Measurements from ENCODE around the gene PHF11. TPM values are rescaled to one million over a fixed set of nuclear protein-coding genes. Genes with fewer than 3 reads are reported as not detected.

The PHF11 gene
- total RNA-seq, 3 donors from 2014 or later = 30.2 to 39.9 (median 35.8) TPM

DNA sequence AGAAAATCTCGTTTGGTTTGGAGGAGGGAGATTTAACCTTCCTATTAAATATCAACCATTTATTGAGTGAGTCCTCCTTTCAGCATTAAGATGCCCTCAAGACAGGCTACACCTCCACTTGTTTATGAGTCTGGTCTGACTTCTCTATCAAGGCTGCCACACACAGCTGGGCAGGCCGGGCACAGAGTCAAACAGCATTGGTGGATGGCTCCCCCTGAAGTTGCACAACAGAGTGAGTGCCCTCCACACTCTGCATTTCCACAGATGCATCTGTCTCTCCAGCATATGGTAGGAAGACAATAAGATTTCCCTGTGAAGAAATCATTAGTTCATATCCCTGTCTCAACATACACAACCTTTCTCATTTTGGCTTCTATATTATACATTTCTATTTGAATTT, 31.4 kb downstream of the PHF11 start:
- H3K36me3 ChIP-seq (ENCODE audit: low read depth) = no peaks in the 10 kb centered on the region
- DNase-seq (no peak), ATAC-seq (no peak)
- H3K4me1 ChIP-seq (ENCODE audit: low read depth) = no peaks in the 10 kb centered on the region
- intact Hi-C loops (cut with DNase I, micrococcal nuclease) = no loop called here
- no peaks in the 10 kb centered on the region for H3K9me3 ChIP-seq
- TF ChIP-seq CTCF (IDR thresholded peaks at IDR 0.05) = no peak
- H3K4me3 ChIP-seq = no peak overlapping the region

DNA sequence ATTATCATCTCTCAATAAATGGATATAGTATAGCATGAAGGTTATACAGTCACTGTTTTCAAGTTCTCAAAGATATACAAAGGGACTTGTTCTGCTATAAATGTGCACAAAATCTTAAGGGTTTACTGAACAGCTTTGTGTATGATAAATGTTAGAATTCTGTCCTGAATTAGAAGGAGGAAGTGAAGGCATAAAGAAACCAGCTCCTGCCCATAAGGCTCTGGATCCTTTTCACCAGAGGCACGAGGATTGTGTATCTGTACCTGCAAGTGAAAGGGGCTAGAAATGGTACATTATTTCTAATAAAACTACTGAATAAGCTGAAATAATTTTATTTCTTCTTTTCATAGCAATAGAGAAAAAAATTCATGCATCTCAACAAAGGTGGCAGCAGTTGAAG, 32.4 kb downstream of the PHF11 start:
- intact Hi-C loops (cut with DNase I, micrococcal nuclease) = no loop called here
- ATAC-seq = no peak
- Histone ChIP-seq H3K4me3 (no peak overlapping the region), H3K36me3 (ENCODE audit: low read depth) (no peaks in the 10 kb centered on the region), H3K9me3 (no peaks in the 10 kb centered on the region), H3K4me1 (ENCODE audit: low read depth) (no peaks in the 10 kb centered on the region)
- no peak for TF ChIP-seq CTCF (IDR thresholded peaks at IDR 0.05)
- no peak for DNase-seq

- ATAC-seq (peak; percentile 38), DNase-seq (peak in 1 of 3 donors; percentile 9)
- intact Hi-C loops (cut with DNase I, micrococcal nuclease) = no loop called here
- TF ChIP-seq CTCF (IDR thresholded peaks at IDR 0.05) = no peak
- Histone ChIP-seq H3K4me3 (no peak overlapping the region), H3K4me1 (ENCODE audit: low read depth) (no peaks in the 10 kb centered on the region), H3K9me3 (no peaks in the 10 kb centered on the region), H3K36me3 (ENCODE audit: low read depth) (no peaks in the 10 kb centered on the region)
Observed at GRCh38 chr13:49530457-49530856, 34.7 kb downstream of the PHF11 start.

DNA sequence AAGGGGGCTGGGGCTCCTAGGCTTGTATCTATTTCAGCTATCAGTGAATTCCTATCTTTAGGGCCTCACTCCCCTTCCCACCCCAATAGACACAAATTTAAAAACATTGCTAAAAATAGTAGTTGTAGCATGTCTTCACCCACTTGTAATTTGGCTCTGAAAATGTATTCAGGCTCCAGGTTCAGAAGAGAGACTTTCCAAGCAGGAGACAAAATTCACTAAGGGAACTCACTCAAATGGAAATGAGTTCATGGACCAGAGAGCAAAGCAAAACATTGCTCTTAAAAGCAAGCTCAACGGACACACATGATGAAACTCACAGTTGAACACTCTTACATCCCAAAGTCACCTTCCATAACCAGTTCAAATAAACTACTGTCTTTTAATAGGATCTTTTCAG, 36.8 kb downstream of the PHF11 start:
- intact Hi-C loops (cut with DNase I, micrococcal nuclease) = no loop called here
- H3K9me3 ChIP-seq = no peaks in the 10 kb centered on the region
- no peaks in the 10 kb centered on the region for H3K4me1 ChIP-seq (ENCODE audit: low read depth)
- no peak overlapping the region for H3K4me3 ChIP-seq
- no peak for ATAC-seq
- no peak for DNase-seq
- no peaks in the 10 kb centered on the region for H3K36me3 ChIP-seq (ENCODE audit: low read depth)
- no peak for TF ChIP-seq CTCF (IDR thresholded peaks at IDR 0.05)

GRCh38 chr13:49533011-49533410, 37.3 kb downstream of the PHF11 start:
- Histone ChIP-seq H3K36me3 (ENCODE audit: low read depth) (no peaks in the 10 kb centered on the region), H3K9me3 (no peaks in the 10 kb centered on the region), H3K4me3 (no peak overlapping the region), H3K4me1 (ENCODE audit: low read depth) (no peaks in the 10 kb centered on the region)
- intact Hi-C loops (cut with DNase I, micrococcal nuclease) = no loop called here
- ATAC-seq (no peak), DNase-seq (no peak)
- no peak for TF ChIP-seq CTCF (IDR thresholded peaks at IDR 0.05)

GRCh38 chr13:49533591-49534269, 38.0 kb downstream of the PHF11 start:
- intact Hi-C loops (cut with DNase I, micrococcal nuclease) = no loop called here
- no peak for ATAC-seq

More at GRCh38 chr13:49533591-49534269, 38.0 kb downstream of the PHF11 start:
- no peak for DNase-seq
- H3K9me3 ChIP-seq = no peaks in the 10 kb centered on the region
- TF ChIP-seq CTCF (IDR thresholded peaks at IDR 0.05) = no peak
- no peaks in the 10 kb centered on the region for H3K36me3 ChIP-seq (ENCODE audit: low read depth)
- H3K4me1 ChIP-seq (ENCODE audit: low read depth) = no peaks in the 10 kb centered on the region
- H3K4me3 ChIP-seq = no peak overlapping the region

Measured in mucosa of descending colon (tissue), 3 donors.